ENCODE measurements around the gene PTPRM.

- TF ChIP-seq, protein P1, sequence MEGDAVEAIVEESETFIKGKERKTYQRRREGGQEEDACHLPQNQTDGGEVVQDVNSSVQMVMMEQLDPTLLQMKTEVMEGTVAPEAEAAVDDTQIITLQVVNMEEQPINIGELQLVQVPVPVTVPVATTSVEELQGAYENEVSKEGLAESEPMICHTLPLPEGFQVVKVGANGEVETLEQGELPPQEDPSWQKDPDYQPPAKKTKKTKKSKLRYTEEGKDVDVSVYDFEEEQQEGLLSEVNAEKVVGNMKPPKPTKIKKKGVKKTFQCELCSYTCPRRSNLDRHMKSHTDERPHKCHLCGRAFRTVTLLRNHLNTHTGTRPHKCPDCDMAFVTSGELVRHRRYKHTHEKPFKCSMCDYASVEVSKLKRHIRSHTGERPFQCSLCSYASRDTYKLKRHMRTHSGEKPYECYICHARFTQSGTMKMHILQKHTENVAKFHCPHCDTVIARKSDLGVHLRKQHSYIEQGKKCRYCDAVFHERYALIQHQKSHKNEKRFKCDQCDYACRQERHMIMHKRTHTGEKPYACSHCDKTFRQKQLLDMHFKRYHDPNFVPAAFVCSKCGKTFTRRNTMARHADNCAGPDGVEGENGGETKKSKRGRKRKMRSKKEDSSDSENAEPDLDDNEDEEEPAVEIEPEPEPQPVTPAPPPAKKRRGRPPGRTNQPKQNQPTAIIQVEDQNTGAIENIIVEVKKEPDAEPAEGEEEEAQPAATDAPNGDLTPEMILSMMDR (conservative IDR thresholded peaks at IDR 0.05; ENCODE audit: low read depth, low read length): no peak
- TF ChIP-seq EZH2phosphoT487 (IDR thresholded peaks at IDR 0.05; ENCODE audit: borderline replicate concordance, low read length): no peak
These were observed 863.9 kb downstream of the PTPRM start for GRCh38 chr18:8431036-8431435.
